ENCODE results near the gene RRAGC. TPM values are rescaled to one million over a fixed set of nuclear protein-coding genes. Genes with fewer than 3 reads are reported as not detected.

Gene RRAGC
- total RNA-seq, 1 donor from 2014 or later = 20.6 TPM

GRCh38 chr1:38898653-38899230, 39.2 kb upstream of the RRAGC start:
- H3K4me1 Mint-ChIP-seq (ENCODE audit: low read depth, unreplicated experiment) = no peaks in the 10 kb centered on the region
- H3K27me3 Mint-ChIP-seq (ENCODE audit: unreplicated experiment) = peaks cover 2% of the 10 kb centered on the region
- H3K36me3 Mint-ChIP-seq (ENCODE audit: unreplicated experiment) = no peaks in the 10 kb centered on the region
- H3K9me3 Mint-ChIP-seq (ENCODE audit: unreplicated experiment) = no peaks in the 10 kb centered on the region
- H3K4me3 Mint-ChIP-seq (ENCODE audit: unreplicated experiment) = no peak overlapping the region
- DNase-seq = no peak
- TF ChIP-seq, protein P1, sequence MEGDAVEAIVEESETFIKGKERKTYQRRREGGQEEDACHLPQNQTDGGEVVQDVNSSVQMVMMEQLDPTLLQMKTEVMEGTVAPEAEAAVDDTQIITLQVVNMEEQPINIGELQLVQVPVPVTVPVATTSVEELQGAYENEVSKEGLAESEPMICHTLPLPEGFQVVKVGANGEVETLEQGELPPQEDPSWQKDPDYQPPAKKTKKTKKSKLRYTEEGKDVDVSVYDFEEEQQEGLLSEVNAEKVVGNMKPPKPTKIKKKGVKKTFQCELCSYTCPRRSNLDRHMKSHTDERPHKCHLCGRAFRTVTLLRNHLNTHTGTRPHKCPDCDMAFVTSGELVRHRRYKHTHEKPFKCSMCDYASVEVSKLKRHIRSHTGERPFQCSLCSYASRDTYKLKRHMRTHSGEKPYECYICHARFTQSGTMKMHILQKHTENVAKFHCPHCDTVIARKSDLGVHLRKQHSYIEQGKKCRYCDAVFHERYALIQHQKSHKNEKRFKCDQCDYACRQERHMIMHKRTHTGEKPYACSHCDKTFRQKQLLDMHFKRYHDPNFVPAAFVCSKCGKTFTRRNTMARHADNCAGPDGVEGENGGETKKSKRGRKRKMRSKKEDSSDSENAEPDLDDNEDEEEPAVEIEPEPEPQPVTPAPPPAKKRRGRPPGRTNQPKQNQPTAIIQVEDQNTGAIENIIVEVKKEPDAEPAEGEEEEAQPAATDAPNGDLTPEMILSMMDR (IDR thresholded peaks at IDR 0.05; ENCODE audit: partially characterized antibody, unreplicated experiment) = no peak
- H3K27ac Mint-ChIP-seq (ENCODE audit: unreplicated experiment) = no peak overlapping the region

DNA sequence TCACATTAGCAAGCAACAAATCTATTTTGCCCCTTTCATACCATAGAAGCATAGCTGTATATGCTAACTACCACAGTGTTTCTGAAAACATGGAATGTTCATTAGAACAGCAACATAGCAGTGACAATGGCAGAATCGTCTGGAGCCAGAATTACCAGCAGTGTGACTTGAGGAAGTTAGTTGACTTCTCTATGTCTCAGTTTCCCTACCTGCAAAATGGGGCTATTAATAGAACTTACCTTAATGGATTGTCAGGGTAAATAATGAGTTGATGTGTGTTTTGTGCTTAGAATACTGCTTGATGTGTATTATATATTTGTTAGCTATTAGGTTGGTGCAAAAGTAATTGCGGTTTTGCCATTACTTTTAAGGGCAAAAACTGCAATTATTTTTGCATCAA, 36.6 kb upstream of the RRAGC start:
- Mint-ChIP-seq H3K27me3 (ENCODE audit: unreplicated experiment) (peaks cover 2% of the 10 kb centered on the region), H3K27ac (ENCODE audit: unreplicated experiment) (no peak overlapping the region), H3K36me3 (ENCODE audit: unreplicated experiment) (no peaks in the 10 kb centered on the region), H3K4me1 (ENCODE audit: low read depth, unreplicated experiment) (no peaks in the 10 kb centered on the region), H3K9me3 (ENCODE audit: unreplicated experiment) (no peaks in the 10 kb centered on the region), H3K4me3 (ENCODE audit: unreplicated experiment) (no peak overlapping the region)
- no peak for DNase-seq
- TF ChIP-seq, protein P1 (IDR thresholded peaks at IDR 0.05; ENCODE audit: partially characterized antibody, unreplicated experiment) = no peak

DNA sequence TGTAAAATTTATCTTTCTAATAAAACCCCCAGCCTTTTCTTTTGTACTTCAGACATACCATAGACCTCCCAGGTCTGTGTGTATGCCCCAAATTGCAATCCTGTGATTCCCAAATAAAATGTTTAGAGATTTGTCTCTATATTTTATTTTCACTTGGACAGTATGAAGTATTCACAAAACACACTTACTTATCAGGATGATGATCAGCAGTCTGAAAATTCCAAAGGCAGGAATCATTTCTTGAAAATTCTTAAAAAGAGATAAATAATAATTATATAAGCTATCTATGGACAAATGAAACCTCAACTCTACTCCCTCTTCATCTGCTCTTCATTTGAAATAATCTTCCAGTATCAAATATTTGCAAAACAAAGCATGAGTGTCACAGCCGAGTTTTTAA, 33.4 kb upstream of the RRAGC start:
- Mint-ChIP-seq H3K27me3 (ENCODE audit: unreplicated experiment) (peaks cover 2% of the 10 kb centered on the region), H3K4me1 (ENCODE audit: low read depth, unreplicated experiment) (no peaks in the 10 kb centered on the region), H3K9me3 (ENCODE audit: unreplicated experiment) (no peaks in the 10 kb centered on the region), H3K27ac (ENCODE audit: unreplicated experiment) (no peak overlapping the region), H3K4me3 (ENCODE audit: unreplicated experiment) (no peak overlapping the region), H3K36me3 (ENCODE audit: unreplicated experiment) (no peaks in the 10 kb centered on the region)
- no peak for DNase-seq
- TF ChIP-seq, protein P1 (IDR thresholded peaks at IDR 0.05; ENCODE audit: partially characterized antibody, unreplicated experiment) = no peak

DNA sequence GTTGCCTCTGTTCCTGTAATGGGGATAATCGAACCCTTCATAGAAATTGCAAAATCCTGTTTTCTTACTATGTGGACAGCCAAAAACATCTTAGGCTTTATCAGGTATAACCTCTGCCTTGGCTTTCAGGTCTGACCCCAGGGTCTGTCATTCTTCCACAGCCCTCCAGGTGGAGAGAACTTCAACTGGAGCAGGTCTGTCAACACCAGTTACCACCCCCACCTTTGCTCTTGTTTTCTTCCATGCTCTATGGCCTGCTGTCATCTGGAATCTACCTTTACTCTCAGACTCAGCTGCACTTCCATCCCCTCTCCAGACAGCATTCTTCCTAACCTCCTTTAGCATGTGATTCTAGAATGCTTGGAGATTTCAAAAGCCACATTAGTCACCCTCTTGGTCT, 32.2 kb upstream of the RRAGC start:
- DNase-seq = no peak
- TF ChIP-seq, protein P1 (IDR thresholded peaks at IDR 0.05; ENCODE audit: partially characterized antibody, unreplicated experiment) = no peak
- H3K4me3 Mint-ChIP-seq (ENCODE audit: unreplicated experiment) = no peak overlapping the region
- H3K27ac Mint-ChIP-seq (ENCODE audit: unreplicated experiment) = no peak overlapping the region
- H3K4me1 Mint-ChIP-seq (ENCODE audit: low read depth, unreplicated experiment) = no peaks in the 10 kb centered on the region
- no peaks in the 10 kb centered on the region for H3K27me3 Mint-ChIP-seq (ENCODE audit: unreplicated experiment)
- H3K9me3 Mint-ChIP-seq (ENCODE audit: unreplicated experiment) = no peaks in the 10 kb centered on the region
- H3K36me3 Mint-ChIP-seq (ENCODE audit: unreplicated experiment) = no peaks in the 10 kb centered on the region

DNA sequence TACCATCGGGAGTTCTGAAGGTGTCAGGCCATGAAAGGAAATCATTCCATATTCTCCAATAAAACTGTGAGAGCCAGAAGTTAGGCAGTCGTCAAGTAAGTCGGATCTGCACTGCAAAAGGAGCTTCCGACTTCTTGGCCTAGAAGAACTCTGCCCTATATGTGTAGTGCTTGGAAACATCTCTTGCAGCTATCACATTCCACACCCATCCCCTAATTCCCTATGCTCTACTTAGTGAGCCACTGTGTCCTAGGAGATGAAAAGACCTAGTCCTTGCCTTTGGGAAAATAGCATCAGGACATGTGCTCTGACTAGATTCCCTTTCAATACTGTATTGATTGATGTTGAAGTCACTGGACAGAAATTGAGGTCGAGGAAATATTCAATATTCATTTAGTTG, 30.0 kb upstream of the RRAGC start:
- Mint-ChIP-seq H3K27me3 (ENCODE audit: unreplicated experiment) (no peaks in the 10 kb centered on the region), H3K36me3 (ENCODE audit: unreplicated experiment) (no peaks in the 10 kb centered on the region), H3K9me3 (ENCODE audit: unreplicated experiment) (no peaks in the 10 kb centered on the region), H3K4me1 (ENCODE audit: low read depth, unreplicated experiment) (no peaks in the 10 kb centered on the region), H3K4me3 (ENCODE audit: unreplicated experiment) (no peak overlapping the region), H3K27ac (ENCODE audit: unreplicated experiment) (no peak overlapping the region)
- no peak for DNase-seq
- TF ChIP-seq, protein P1 (IDR thresholded peaks at IDR 0.05; ENCODE audit: partially characterized antibody, unreplicated experiment) = no peak
